Measurements from ENCODE around the gene HLX.
A peak's percentile ranks its signal among the peaks of the same experiment; 100 is the strongest.

HLX gene

GRCh38 chr1:220904876-220905275, 25.6 kb downstream of the HLX start:
- no peaks in the 10 kb centered on the region for H3K9me3 ChIP-seq (ENCODE audit: severe bottlenecking)
- no peaks in the 10 kb centered on the region for H3K27me3 ChIP-seq (ENCODE audit: insufficient read depth, low read depth, severe bottlenecking)
- H3K36me3 ChIP-seq, result no peaks in the 10 kb centered on the region
- no peak overlapping the region for H3K27ac ChIP-seq
- DNase-seq, result no peak
- H3K4me3 ChIP-seq (ENCODE audit: low read depth, low read length), result no peak overlapping the region
- TF ChIP-seq, protein P1, sequence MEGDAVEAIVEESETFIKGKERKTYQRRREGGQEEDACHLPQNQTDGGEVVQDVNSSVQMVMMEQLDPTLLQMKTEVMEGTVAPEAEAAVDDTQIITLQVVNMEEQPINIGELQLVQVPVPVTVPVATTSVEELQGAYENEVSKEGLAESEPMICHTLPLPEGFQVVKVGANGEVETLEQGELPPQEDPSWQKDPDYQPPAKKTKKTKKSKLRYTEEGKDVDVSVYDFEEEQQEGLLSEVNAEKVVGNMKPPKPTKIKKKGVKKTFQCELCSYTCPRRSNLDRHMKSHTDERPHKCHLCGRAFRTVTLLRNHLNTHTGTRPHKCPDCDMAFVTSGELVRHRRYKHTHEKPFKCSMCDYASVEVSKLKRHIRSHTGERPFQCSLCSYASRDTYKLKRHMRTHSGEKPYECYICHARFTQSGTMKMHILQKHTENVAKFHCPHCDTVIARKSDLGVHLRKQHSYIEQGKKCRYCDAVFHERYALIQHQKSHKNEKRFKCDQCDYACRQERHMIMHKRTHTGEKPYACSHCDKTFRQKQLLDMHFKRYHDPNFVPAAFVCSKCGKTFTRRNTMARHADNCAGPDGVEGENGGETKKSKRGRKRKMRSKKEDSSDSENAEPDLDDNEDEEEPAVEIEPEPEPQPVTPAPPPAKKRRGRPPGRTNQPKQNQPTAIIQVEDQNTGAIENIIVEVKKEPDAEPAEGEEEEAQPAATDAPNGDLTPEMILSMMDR (IDR thresholded peaks at IDR 0.05; ENCODE audit: low read depth, low read length), result no peak

- H3K27me3 ChIP-seq (ENCODE audit: insufficient read depth, low read depth, severe bottlenecking), result no peaks in the 10 kb centered on the region
- TF ChIP-seq, protein P1 (IDR thresholded peaks at IDR 0.05; ENCODE audit: low read depth, low read length), result no peak
- H3K4me3 ChIP-seq (ENCODE audit: low read depth, low read length), result no peak overlapping the region
- no peaks in the 10 kb centered on the region for H3K9me3 ChIP-seq (ENCODE audit: severe bottlenecking)
- no peak for DNase-seq
- no peaks in the 10 kb centered on the region for H3K36me3 ChIP-seq
- H3K27ac ChIP-seq, result no peak overlapping the region
Measured at GRCh38 chr1:220905650-220906560, 26.7 kb downstream of the HLX start.

DNA sequence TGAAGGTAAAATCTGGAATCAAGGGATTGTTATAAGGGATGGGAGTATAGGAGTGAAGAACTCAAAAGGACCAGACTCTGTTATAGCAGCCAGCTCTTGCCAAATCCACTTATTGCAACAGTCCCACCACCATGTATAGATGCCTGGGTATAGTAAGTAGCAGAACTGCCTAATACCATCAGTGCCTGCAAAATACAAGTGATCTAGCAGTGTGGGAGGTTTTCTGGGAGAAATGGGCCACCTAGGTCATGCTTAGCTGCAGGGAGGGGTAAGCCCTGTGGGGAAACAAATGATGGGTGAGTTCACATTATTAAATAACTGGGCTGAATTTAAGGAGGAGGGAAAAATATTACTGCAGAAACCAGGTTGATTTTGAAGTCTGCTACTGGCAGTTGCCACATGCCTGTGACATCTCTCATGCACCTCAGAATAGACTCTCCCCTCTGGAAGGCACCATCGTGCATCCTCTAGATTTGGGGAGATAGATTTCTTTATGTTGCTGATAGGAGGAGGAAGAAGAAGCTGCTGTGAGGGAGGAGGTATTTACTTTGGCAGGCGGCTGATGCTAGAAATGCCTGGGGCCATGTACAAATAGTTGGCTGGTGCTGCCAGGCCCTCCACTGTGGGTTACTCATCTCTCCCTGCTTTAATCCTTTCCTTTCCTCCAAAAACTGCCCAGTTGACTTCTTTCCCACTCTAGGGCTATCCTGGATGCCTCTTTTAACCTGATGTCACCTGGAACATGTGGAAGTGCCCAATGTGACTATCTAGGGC, 27.5 kb downstream of the HLX start:
- DNase-seq, result no peak
- Histone ChIP-seq H3K9me3 (ENCODE audit: severe bottlenecking) (no peaks in the 10 kb centered on the region), H3K36me3 (no peaks in the 10 kb centered on the region), H3K27ac (no peak overlapping the region), H3K4me3 (ENCODE audit: low read depth, low read length) (no peak overlapping the region), H3K27me3 (ENCODE audit: insufficient read depth, low read depth, severe bottlenecking) (no peaks in the 10 kb centered on the region)
- TF ChIP-seq, protein P1 (IDR thresholded peaks at IDR 0.05; ENCODE audit: low read depth, low read length), result no peak

GRCh38 chr1:220908757-220909156, 29.5 kb downstream of the HLX start:
- no peak overlapping the region for H3K27ac ChIP-seq
- H3K27me3 ChIP-seq (ENCODE audit: insufficient read depth, low read depth, severe bottlenecking), result no peaks in the 10 kb centered on the region
- H3K9me3 ChIP-seq (ENCODE audit: severe bottlenecking), result no peaks in the 10 kb centered on the region
- no peak overlapping the region for H3K4me3 ChIP-seq (ENCODE audit: low read depth, low read length)
- H3K36me3 ChIP-seq, result no peaks in the 10 kb centered on the region
- TF ChIP-seq, protein P1 (IDR thresholded peaks at IDR 0.05; ENCODE audit: low read depth, low read length), result peak; percentile 64
- DNase-seq, result peak; percentile 44

GRCh38 chr1:220910021-220910420, 30.8 kb downstream of the HLX start:
- TF ChIP-seq, protein P1 (IDR thresholded peaks at IDR 0.05; ENCODE audit: low read depth, low read length), result no peak
- DNase-seq, result no peak
- no peaks in the 10 kb centered on the region for H3K27me3 ChIP-seq (ENCODE audit: insufficient read depth, low read depth, severe bottlenecking)
- H3K27ac ChIP-seq, result no peak overlapping the region
- no peaks in the 10 kb centered on the region for H3K36me3 ChIP-seq
- no peaks in the 10 kb centered on the region for H3K9me3 ChIP-seq (ENCODE audit: severe bottlenecking)
- H3K4me3 ChIP-seq (ENCODE audit: low read depth, low read length), result no peak overlapping the region

Data from WERI-Rb-1 (cell line).